Measurements from ENCODE around the gene OR2H1.

OR2H1 gene

DNA sequence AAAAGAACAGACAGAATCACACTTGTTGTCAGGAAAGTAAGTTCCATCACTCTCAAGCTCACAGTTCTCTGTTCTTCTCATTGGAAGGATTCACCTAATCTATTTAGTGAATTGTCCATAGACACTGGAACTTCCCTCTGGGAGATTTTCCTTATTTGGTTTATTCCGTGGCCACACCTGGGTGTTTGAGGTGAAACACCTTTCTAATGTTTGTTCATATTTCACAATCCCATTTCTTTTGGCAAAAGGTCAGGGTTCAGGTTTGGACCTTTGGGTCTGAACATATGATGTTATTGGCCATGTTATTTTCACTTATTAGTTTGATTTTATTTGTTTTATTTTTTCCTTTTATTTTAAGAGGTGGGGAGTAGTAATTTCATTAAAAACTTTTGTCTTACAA lies 26.8 kb downstream of the OR2H1 start:
- DNase-seq (ENCODE audit: low read depth), result no peak

- DNase-seq (ENCODE audit: low read depth), result no peak
Observed at GRCh38 chr6:29486577-29486976, 29.6 kb downstream of the OR2H1 start.

GRCh38 chr6:29487131-29487530 lies 30.2 kb downstream of the OR2H1 start:
- no peak for DNase-seq (ENCODE audit: low read depth)

DNA sequence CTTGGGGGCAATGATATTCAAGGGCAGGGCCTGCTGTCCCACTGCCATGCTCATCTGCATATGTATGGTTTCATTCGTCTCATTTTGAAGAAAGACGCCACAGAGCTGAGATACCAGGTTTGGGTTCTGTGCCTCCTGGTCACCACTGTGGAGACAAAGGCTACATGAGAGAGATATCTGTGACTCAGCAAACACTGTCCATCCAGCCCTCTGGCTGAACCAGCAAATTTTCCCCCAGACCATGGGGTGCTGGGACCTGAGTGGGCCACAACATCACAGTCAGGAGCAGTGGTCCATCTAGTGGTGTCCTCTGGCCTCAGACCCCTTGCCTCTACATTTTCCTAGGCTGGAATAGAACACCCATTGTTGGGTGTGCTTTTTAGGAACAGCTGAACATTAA lies 30.7 kb downstream of the OR2H1 start, which contains the start of gene MAS1L:
TSS of gene MAS1L (minus strand) at position 297 of the 400 bp plus-strand sequence. CDS start at position 243, 54 bp downstream.
- DNase-seq (ENCODE audit: low read depth), result no peak

DNA sequence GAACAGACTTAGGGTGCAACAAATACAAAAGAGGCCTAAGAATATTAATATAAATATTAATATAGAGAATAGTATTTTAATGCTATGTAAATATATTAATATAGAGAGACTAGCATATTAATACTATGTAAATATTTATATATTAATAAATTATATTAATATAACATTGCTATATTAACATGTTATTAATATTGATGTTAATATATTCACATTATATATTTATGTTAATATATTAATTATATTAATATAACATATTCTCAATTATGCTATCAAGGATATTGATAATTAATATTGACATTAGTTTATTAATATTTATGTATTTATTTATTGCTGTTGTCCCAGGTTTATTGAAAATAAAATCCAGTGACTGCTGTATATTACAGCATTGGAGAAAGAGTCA lies 31.9 kb downstream of the OR2H1 start:
- no peak for DNase-seq (ENCODE audit: low read depth)

DNA sequence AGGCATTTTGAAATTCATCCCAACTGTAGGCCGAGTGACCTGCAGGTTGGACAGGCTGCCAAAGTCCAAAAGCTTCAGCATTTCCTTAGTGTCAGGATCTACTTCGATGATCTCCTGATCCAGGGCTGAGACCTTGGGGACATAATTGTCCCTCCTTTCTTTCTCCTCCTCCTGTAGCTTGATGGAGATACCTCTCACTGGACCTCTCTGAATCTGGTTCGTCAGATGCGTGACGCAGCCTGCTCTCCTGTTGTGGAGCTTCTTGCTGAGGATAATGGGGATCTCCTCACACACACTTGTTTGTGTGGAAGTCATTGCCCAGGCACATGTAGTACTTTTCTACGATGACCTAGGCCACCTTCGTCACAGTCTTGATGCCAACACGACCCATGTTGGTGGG lies 32.3 kb downstream of the OR2H1 start:
- DNase-seq (ENCODE audit: low read depth), result no peak

GRCh38 chr6:29490055-29490454 lies 33.1 kb downstream of the OR2H1 start:
- DNase-seq (ENCODE audit: low read depth), result no peak

- DNase-seq (ENCODE audit: low read depth), result no peak
Observed at GRCh38 chr6:29490552-29490951, 33.6 kb downstream of the OR2H1 start.

- DNase-seq (ENCODE audit: low read depth), result no peak
Observed at GRCh38 chr6:29491574-29491973, 34.6 kb downstream of the OR2H1 start.

DNA sequence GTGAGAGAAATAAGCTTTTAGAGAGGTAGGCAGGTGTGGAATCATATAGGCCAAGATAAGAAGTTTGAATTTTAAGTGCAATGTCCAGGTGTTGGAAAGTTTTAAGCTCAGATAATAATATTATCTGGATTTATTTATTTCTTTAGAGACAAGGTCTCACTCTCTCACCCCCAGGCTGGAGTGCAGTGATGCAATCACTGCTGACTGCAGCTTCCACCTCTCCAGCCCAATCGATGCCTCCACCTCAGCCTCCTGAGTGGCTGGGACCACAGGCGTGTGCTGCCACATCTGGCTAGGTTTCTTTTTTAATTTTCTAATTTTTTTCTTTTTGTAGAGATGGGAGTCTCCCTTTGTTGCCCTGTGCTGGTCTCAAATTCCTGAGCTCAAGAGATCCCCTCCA lies 36.3 kb downstream of the OR2H1 start:
- no peak for DNase-seq (ENCODE audit: low read depth)

GRCh38 chr6:29494131-29494530 lies 37.2 kb downstream of the OR2H1 start:
- no peak for DNase-seq (ENCODE audit: low read depth)

DNA sequence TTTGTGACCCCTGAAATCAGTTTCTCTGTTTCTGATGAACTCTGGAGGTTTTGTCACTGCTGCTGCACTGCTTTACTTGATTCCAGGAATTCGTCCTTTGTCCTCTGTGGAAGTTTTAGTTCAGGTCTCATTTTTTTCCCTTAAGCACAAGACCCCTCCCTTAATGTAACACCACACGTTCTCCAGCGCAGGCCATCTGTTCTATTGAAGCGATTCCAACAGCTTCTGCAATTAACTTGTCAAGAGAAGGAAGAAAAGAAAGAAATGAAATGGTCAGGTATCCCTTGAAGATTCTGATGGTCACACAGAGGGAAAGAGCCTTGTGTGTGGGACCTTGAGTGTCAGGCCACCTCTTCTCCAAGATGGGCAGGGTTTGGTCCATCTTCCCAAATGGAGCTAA lies 38.6 kb downstream of the OR2H1 start:
- no peak for DNase-seq (ENCODE audit: low read depth)

DNA sequence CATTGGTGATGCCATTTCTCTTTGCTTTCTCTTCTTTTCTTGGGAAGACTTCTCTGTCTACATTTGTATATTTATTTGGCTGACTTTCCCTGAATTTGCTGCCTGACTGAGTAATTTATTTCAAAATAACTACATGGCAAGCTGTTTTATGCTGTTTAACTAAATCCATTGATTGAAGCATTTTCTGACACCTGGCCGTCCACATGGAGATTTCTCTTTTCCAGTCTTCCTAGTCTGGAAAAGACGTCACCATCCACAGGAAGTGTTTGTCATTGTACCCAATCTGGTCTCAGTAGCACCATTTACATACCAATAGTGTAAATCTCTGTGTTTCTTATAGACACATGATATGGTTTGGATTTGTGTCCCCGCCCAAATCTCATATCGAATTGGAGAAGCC lies 40.0 kb downstream of the OR2H1 start:
- no peak for DNase-seq (ENCODE audit: low read depth)

- no peak for DNase-seq (ENCODE audit: low read depth)
Observed at GRCh38 chr6:29499704-29500103, 42.7 kb downstream of the OR2H1 start.

GRCh38 chr6:29500594-29500993 lies 43.6 kb downstream of the OR2H1 start:
- DNase-seq (ENCODE audit: low read depth), result no peak

GRCh38 chr6:29501106-29501505 lies 44.2 kb downstream of the OR2H1 start:
- DNase-seq (ENCODE audit: low read depth), result no peak

DNA sequence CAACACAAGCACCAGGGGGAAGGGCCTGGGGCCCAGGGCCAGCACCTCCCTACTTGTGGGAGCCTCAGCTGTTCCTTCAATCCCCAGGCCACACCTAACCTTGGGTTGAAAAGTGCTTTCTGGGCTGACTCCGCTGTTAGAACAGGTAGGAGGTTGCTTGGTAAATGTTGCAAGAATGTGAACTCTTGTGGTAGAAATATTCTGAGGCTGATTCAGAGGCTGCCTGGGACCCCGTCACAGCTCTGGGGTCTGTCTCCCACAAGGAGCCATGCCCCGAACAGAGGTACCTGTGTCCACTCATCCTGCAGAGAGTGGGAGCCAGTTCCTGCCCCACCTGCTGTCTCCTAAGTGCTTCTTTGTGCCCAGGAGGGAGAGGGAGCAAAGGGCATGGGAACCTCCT lies 45.2 kb downstream of the OR2H1 start:
- no peak for DNase-seq (ENCODE audit: low read depth)

- no peak for DNase-seq (ENCODE audit: low read depth)
Observed at GRCh38 chr6:29502597-29502996, 45.6 kb downstream of the OR2H1 start.

- DNase-seq (ENCODE audit: low read depth), result no peak
Observed at GRCh38 chr6:29504961-29505360, 48.0 kb downstream of the OR2H1 start.

DNA sequence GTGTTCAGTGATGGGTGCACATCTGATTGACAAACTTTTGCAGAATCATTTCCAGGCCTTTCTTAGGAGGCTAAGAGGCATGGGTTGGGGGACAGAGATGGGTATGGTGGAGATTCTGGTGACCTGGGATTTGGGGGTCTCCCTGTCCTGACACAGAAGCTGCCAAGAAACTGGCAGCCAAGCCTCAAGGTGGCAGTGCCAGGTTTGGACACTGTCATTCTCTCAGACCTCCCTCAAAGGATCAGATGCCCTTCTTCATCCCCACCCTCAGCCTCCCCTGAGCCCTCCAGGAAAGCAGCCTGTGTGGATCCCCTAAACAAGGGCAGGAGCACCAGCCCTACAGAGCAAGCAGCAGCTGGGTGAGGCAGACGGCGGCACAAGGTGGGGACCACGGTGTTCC lies 48.9 kb downstream of the OR2H1 start:
- no peak for DNase-seq (ENCODE audit: low read depth)

DNA sequence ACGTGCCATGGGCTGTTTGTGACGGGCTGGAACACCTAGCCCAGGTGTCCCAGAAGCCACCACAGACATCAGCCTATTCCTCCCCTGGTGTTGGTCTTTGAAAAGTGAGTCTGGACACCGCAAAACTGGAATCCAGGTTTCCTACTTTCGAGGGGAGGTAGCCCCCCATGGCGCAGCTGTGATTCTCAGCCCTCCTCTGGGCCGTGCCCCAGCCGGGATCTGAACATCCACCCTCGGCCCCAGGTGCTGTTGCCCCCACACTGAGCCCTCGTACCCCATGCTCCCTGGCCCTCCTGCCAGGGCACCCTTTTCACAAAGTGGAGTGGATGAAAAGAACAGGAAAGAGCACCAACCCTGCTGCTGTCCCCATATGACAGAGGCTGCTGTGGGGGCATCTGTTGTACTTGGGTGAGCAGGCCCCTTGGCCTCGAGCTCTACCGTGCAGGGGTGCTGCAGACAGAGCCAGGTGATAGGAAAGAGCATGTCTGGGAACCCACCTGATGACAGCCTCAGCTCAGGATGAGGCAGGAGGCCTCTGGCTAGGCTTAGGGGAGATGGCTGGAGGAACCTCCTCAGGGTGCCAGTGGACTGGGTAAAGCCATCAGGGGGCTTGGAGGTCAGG lies 49.6 kb downstream of the OR2H1 start:
- no peak for DNase-seq (ENCODE audit: low read depth)

DNA sequence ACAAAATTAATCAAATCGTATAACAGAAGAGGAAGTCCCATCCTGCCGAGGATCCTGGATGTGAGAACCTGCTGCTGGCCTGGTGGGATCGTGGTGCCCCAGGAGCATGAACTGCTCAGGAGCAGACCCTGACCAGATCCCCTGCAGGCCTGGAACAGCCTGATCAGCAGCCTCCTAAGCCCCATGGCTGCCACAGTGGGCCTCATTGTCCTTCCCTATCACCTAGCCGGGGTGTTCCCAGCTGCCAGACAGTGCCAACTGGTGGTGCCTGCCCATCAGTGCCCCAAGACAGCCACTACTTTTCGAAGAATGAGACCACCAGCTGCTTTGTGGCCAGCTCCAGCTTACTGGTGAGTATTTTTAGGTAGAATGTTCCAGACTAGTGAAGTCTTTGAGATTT lies 50.4 kb downstream of the OR2H1 start:
- no peak for DNase-seq (ENCODE audit: low read depth)

GRCh38 chr6:29509239-29509638 lies 52.3 kb downstream of the OR2H1 start:
- DNase-seq (ENCODE audit: low read depth), result no peak

DNA sequence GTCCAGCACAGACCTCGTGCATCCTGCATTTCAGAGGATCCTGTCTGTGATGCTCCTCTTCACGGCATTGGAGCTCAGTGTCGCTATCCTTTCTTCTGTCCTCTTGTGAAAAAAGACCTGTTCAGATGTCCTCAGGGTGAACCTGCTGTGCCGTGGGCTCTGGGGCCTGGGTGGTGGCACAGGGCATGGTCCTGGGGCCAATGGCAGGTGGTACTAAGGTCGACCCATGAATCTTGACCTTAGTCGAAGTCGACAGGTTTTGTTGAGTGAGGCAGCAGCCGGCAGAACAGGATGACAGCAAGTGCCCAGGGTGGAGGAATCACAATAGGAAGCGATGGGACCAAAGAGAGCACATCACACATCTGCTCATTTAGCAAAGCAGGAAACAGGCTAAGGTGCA lies 52.8 kb downstream of the OR2H1 start:
- no peak for DNase-seq (ENCODE audit: low read depth)

- DNase-seq (ENCODE audit: low read depth), result no peak
Observed at GRCh38 chr6:29510202-29510601, 53.2 kb downstream of the OR2H1 start.
